Dendritic cell treated with granulocyte-macrophage colony-stimulating factor and Interleukin-4, amounts not matched to agents 40 ng/mL and 50 ng/mL, for 4 days (primary cell): ENCODE data around the gene PPIL4.

ENCODE experiments used
- H3K27ac Mint-ChIP-seq: one replicate; pipeline ENCODE4 v1.8.0; 2022; ENCODE audit warnings: mild to moderate bottlenecking, mixed read lengths
- H3K27me3 Mint-ChIP-seq: one replicate; pipeline ENCODE4 v1.8.0; 2022; ENCODE audit warnings: mild to moderate bottlenecking, mixed read lengths
- H3K36me3 Mint-ChIP-seq: one replicate; pipeline ENCODE4 v1.8.0; 2022; ENCODE audit warnings: low read depth, mixed read lengths
- H3K4me1 Mint-ChIP-seq: one replicate; pipeline ENCODE4 v1.8.0; 2022; ENCODE audit warnings: low read depth, mixed read lengths
- H3K4me3 Mint-ChIP-seq: one replicate; pipeline ENCODE4 v1.8.0; 2022; ENCODE audit warnings: mild to moderate bottlenecking, moderate library complexity, mixed read lengths
- H3K9me3 Mint-ChIP-seq: one replicate; pipeline ENCODE4 v1.8.0; 2022; ENCODE audit warnings: mixed read lengths
- intact Hi-C: fragments of 100-400 bp; cut with micrococcal nuclease; formaldehyde crosslinking; loops from one replicate; pipeline ENCODE4 v1.15.0; 2022

PPIL4 gene

GRCh38 chr6:149545754-149546471 lies at the start of gene PPIL4:
TSS of gene PPIL4 (minus strand) at chr6:149546043. CDS start at chr6:149546005, 38 bp downstream.
- peaks cover 35% of the 10 kb centered on the region for H3K4me1 Mint-ChIP-seq
- peak within 1 kb of the TSS; percentile 93 for H3K4me3 Mint-ChIP-seq
- H3K27ac Mint-ChIP-seq = peak within 1 kb of the TSS; percentile 96
- H3K27me3 Mint-ChIP-seq = peaks cover 10% of the 10 kb centered on the region
- no peaks in the 10 kb centered on the region for H3K9me3 Mint-ChIP-seq
- intact Hi-C loops = loop anchor here (1.0 kb wide), 1 partner anchor 20 kb away; the partner anchor contains the start of gene GINM1
- H3K36me3 Mint-ChIP-seq = peaks cover 27% of the 10 kb centered on the region

GRCh38 chr6:149593408-149593807 lies 47.6 kb upstream of the PPIL4 start:
- H3K27me3 Mint-ChIP-seq = no peaks in the 10 kb centered on the region
- intact Hi-C loops = no loop called here
- H3K4me3 Mint-ChIP-seq = no peak overlapping the region
- H3K9me3 Mint-ChIP-seq = no peaks in the 10 kb centered on the region
- no peaks in the 10 kb centered on the region for H3K4me1 Mint-ChIP-seq
- peaks cover 81% of the 10 kb centered on the region for H3K36me3 Mint-ChIP-seq
- H3K27ac Mint-ChIP-seq = no peak overlapping the region

DNA sequence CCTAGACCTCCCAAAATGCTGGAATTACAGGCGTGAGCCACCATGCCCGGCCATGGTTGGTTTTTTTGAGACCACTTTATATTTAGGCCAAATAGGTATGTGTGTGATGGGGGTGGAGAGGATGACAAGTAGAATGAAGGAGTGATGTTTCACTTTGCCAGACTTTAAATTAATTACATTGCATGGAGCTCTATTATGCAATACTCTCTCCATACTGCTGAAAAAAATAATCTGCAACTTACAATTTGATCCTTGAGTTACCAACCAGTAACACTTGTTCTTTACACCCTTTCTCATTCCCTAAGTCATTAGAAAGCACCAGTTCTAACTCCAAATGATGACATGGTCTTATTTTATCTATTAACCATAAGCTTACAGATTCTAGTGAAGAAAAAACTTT lies 47.1 kb upstream of the PPIL4 start:
- no peak overlapping the region for H3K4me3 Mint-ChIP-seq
- H3K4me1 Mint-ChIP-seq = no peaks in the 10 kb centered on the region
- intact Hi-C loops = no loop called here
- H3K36me3 Mint-ChIP-seq = peaks cover 78% of the 10 kb centered on the region
- no peaks in the 10 kb centered on the region for H3K27me3 Mint-ChIP-seq
- H3K27ac Mint-ChIP-seq = no peak overlapping the region
- no peaks in the 10 kb centered on the region for H3K9me3 Mint-ChIP-seq

- Mint-ChIP-seq H3K27me3 (no peaks in the 10 kb centered on the region), H3K36me3 (peaks cover 68% of the 10 kb centered on the region), H3K4me1 (no peaks in the 10 kb centered on the region), H3K27ac (no peak overlapping the region), H3K9me3 (no peaks in the 10 kb centered on the region), H3K4me3 (no peak overlapping the region)
- intact Hi-C loops = no loop called here
These were observed 40.3 kb upstream of the PPIL4 start for GRCh38 chr6:149586149-149586548.

- peaks cover under 1% of the 10 kb centered on the region for H3K4me1 Mint-ChIP-seq
- peaks cover 70% of the 10 kb centered on the region for H3K36me3 Mint-ChIP-seq
- H3K27ac Mint-ChIP-seq = no peak overlapping the region
- no peak overlapping the region for H3K4me3 Mint-ChIP-seq
- no peaks in the 10 kb centered on the region for H3K27me3 Mint-ChIP-seq
- H3K9me3 Mint-ChIP-seq = no peaks in the 10 kb centered on the region
- intact Hi-C loops = no loop called here
These were observed 35.5 kb upstream of the PPIL4 start for GRCh38 chr6:149581349-149581748.

DNA sequence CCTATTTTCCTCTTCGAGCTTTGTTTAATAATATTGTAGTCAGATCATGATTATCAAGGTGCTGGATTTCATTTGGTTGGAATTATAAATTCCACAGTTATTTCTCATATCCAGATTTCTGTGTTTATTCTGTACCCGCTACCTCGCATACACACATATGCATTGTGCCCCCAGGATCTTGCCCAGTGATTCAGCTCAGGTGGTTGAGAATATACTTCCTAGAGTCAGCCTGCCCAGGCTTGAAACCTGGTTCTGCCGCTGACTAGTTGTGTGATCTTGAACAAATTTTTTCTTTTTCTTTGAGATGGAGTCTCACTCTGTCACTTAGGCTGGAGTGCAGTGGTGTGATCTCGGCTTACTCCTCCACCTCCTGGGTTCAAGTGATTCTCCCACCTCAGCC lies 35.0 kb upstream of the PPIL4 start:
- no peaks in the 10 kb centered on the region for H3K27me3 Mint-ChIP-seq

GRCh38 chr6:149567945-149568585 lies 22.2 kb upstream of the PPIL4 start:
- H3K4me3 Mint-ChIP-seq = no peak overlapping the region
- no peaks in the 10 kb centered on the region for H3K9me3 Mint-ChIP-seq
- peaks cover 6% of the 10 kb centered on the region for H3K4me1 Mint-ChIP-seq
- H3K27me3 Mint-ChIP-seq = peaks cover 8% of the 10 kb centered on the region
- peaks cover 12% of the 10 kb centered on the region for H3K36me3 Mint-ChIP-seq
- H3K27ac Mint-ChIP-seq = no peak overlapping the region
- intact Hi-C loops = loop anchor here (2.0 to 5.0 kb wide), 2 partner anchors 79 to 149 kb away; partner anchors contain the start of gene KATNA1

More for the DNA sequence above, 35.0 kb upstream of the PPIL4 start:
- H3K27ac Mint-ChIP-seq = no peak overlapping the region
- intact Hi-C loops = no loop called here
- H3K4me1 Mint-ChIP-seq = peaks cover 5% of the 10 kb centered on the region
- H3K36me3 Mint-ChIP-seq = peaks cover 67% of the 10 kb centered on the region
- H3K9me3 Mint-ChIP-seq = no peaks in the 10 kb centered on the region
- no peak overlapping the region for H3K4me3 Mint-ChIP-seq

DNA sequence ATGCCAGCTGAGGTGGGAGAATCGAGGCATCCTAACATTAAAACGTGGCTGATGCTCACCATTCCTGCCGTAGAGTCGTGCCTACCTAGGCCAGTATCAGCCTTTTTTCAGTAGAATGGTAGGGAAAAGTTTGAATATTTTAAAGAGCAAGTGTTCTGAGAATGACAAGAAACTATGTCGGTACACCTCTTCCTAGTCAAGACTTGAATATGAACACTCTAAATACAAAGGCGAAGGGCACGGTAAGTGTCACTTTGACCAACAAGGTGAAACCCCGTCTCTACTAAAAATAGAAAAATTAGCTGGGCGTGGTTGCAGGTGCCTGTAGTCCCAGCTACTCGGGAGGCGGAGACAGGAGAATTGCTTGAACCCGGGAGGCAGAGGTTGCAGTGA lies 21.3 kb upstream of the PPIL4 start:
- H3K36me3 Mint-ChIP-seq = peaks cover 7% of the 10 kb centered on the region
- H3K4me1 Mint-ChIP-seq = peaks cover 6% of the 10 kb centered on the region
- intact Hi-C loops = loop anchor here (2.0 to 5.0 kb wide), 2 partner anchors 80 to 150 kb away; partner anchors contain the start of gene KATNA1
- H3K9me3 Mint-ChIP-seq = no peaks in the 10 kb centered on the region
- peak overlapping the region; percentile 88 for H3K27ac Mint-ChIP-seq
- H3K27me3 Mint-ChIP-seq = peaks cover 8% of the 10 kb centered on the region
- H3K4me3 Mint-ChIP-seq = peak overlapping the region; percentile 96

GRCh38 chr6:149566410-149567193 lies 20.8 kb upstream of the PPIL4 start:
- Mint-ChIP-seq H3K27ac (peak overlapping the region; percentile 88), H3K4me1 (peaks cover 6% of the 10 kb centered on the region), H3K36me3 (peaks cover 7% of the 10 kb centered on the region), H3K9me3 (no peaks in the 10 kb centered on the region), H3K27me3 (peaks cover 9% of the 10 kb centered on the region), H3K4me3 (peak overlapping the region; percentile 96)
- intact Hi-C loops = loop anchor here (1.0 to 5.0 kb wide), 3 partner anchors 20 to 150 kb away; partner anchors contain the start of genes KATNA1 and PPIL4

DNA sequence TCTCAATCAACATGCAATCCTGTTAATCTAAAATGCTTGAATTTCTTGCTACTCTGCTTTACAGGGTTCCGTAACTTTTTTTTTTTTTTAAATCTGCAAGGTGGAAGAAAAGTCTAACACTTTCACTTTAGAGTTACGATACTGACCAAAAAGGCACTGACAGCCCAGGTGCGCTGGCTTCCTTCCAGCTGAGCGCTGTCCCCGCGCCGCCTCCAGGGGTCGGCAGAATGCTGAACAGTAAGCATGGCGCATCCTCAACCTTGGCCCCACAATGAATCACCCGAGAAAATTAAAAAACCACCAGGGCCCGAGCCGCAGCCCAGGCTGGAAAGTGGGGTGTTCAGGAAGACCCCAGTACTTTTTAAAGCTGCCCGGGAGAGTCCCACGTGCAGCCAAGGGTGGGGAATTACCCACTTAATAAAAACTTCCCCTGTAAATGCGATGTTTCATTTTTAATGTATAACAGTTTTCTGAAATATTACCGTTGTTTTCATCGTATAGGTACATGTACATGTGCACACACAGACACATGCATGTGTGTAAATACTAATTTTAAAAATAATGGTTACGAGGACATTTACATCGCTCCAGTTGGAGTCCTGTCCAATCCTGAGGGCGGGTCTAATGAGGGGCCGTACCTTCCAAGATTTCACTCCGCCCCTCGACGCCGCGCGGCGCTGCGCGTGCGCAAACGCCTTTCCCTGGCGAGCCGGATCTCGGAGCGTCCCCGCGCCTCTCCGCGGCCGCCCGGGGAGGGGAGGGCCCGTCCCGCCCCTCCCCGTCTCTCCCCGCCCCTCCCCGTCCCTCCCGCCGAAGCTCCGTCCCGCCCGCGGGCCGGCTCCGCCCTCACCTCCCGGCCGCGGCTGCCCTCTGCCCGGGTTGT lies 19.9 kb upstream of the PPIL4 start, which contains the start of gene GINM1:
TSS of gene GINM1 (plus strand) at position 849 of the 883 bp plus-strand sequence. CDS start 40 bp downstream, outside the sequence.
- H3K27me3 Mint-ChIP-seq = peaks cover 13% of the 10 kb centered on the region
- peak within 1 kb of the TSS; percentile 96 for H3K4me3 Mint-ChIP-seq
- intact Hi-C loops = loop anchor here (1.0 to 5.0 kb wide), 3 partner anchors 19 to 151 kb away; partner anchors contain the start of genes KATNA1 and PPIL4

DNA sequence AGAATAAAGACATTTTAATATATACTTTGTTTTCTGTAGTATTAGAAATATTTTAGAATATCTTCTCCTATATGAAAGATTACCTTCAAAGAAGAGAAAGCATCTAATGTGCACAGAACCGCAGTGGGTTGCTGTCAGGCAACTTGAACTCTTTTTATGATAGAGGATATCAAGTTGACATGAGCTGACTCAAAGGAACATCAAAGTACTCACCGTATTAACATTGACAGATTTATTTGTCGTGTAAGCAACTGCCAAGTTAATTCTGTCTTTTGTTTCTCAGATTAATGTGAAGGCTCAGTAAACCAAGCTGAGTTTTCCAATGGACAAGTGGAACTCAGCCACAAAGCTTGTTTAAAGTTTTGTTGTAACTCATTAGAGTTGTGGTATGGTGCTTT lies 18.1 kb upstream of the PPIL4 start:
- H3K4me1 Mint-ChIP-seq = peaks cover 6% of the 10 kb centered on the region
- H3K9me3 Mint-ChIP-seq = no peaks in the 10 kb centered on the region
- H3K27me3 Mint-ChIP-seq = peaks cover 24% of the 10 kb centered on the region
- intact Hi-C loops = no loop called here
- H3K4me3 Mint-ChIP-seq = no peak overlapping the region
- no peak overlapping the region for H3K27ac Mint-ChIP-seq
- H3K36me3 Mint-ChIP-seq = peaks cover 7% of the 10 kb centered on the region

More for the DNA sequence above, 19.9 kb upstream of the PPIL4 start, which contains the start of gene GINM1:
- H3K36me3 Mint-ChIP-seq = peaks cover 7% of the 10 kb centered on the region
- peak within 1 kb of the TSS; percentile 88 for H3K27ac Mint-ChIP-seq
- no peaks in the 10 kb centered on the region for H3K9me3 Mint-ChIP-seq
- peaks cover 6% of the 10 kb centered on the region for H3K4me1 Mint-ChIP-seq

DNA sequence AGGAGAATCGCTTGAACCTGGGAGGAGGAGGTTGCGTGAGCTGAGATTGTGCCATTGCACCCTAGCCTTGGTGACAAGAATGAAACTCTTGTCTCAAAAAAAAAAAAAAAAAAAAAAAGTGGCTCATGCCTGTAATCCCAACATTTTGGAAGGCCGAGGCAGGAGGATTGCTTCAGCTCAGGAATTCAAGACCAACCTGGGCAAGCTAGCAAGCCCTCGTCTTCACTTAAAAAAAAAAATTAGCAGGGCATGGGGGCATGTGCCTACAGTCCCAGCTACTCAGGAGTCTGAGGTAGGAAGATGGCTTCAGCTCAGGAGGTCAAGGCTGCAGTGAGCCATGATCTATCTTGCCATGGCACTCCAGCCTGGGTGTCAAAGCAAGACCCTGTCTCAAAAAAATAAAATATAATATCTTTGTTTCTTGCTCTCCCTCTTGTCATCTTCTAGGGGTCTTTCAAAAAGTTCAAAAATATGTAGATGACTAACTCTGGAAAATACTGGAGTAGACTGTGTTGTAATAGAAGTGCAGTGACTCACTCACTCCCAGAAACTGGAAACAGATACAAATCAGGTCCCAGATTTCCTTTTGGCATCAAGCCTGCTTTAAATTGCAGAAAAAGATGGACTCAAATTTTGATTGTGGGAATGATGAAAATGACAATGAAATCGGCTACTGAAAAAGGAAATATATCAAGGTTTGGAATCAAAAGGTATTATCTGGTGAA lies 17.5 kb upstream of the PPIL4 start:
- Mint-ChIP-seq H3K9me3 (no peaks in the 10 kb centered on the region), H3K36me3 (peaks cover 7% of the 10 kb centered on the region), H3K4me1 (peaks cover 6% of the 10 kb centered on the region), H3K27ac (no peak overlapping the region), H3K27me3 (peaks cover 24% of the 10 kb centered on the region), H3K4me3 (no peak overlapping the region)
- intact Hi-C loops = no loop called here
